ENCODE data around the gene TWF2. TPM values are rescaled to one million over a fixed set of nuclear protein-coding genes. Genes with fewer than 3 reads are reported as not detected.

Gene TWF2
- polyA plus RNA-seq, 3 donors: 141 to 199 (median 176) TPM

DNA sequence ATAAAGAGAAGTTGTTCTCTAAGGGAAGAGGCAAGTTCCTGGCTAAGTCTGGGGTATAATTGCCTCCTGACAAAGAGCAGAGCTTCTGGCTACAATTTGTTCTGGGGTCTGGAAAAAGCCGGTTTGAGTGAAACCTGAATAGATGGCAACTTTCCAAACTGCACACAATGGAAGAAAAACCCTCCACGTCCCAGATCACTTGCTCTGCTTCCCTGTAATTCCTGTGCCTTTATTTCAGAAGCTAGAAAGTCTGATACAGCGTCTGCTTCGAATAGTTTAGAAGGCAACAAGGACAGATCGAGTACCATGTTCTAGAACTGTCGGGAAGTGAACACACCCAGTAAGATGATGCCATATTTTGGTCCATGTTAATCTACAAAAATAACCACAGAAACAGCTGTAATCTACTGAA lies 41.1 kb upstream of the TWF2 start:
- no peak for DNase-seq
- peaks cover 23 to 36% of the 10 kb centered on the region in 2 donors for H3K4me1 ChIP-seq (ENCODE audit: control insufficient read depth in 1 of 2, insufficient read depth in 2 of 2, low read length in 2 of 2)
- H3K9ac ChIP-seq (ENCODE audit: insufficient read depth, low read length, poor library complexity, severe bottlenecking): no peak overlapping the region
- Mint-ChIP-seq H3K4me1 (peaks cover 39% of the 10 kb centered on the region), H3K9me3 (no peaks in the 10 kb centered on the region), H3K36me3 (peaks cover 4 to 20% of the 10 kb centered on the region in 2 donors), H3K27ac (no peak overlapping the region), H3K27me3 (ENCODE audit: low read depth in 3 of 3) (peaks cover 0 to 5% (median 0%) of the 10 kb centered on the region in 3 donors), H3K4me3 (no peak overlapping the region)
- H3K4me2 ChIP-seq (replicated peaks; ENCODE audit: extremely low read depth, low read length, poor library complexity, severe bottlenecking): no peak overlapping the region
- peaks cover 0 to 9% of the 10 kb centered on the region in 2 donors for H3K36me3 ChIP-seq (replicated peaks in 1 of 2; ENCODE audit: control insufficient read depth in 1 of 2, insufficient read depth in 2 of 2, low read length in 2 of 2)
- H3K79me2 ChIP-seq (ENCODE audit: insufficient read depth, low read length): peaks cover 45% of the 10 kb centered on the region
- H3K4me3 ChIP-seq (replicated peaks in 1 of 3; ENCODE audit: low read depth in 2 of 3, low read length in 3 of 3): no peak overlapping the region
- no peaks in the 10 kb centered on the region for H3K27me3 ChIP-seq (ENCODE audit: control insufficient read depth in 2 of 2, insufficient read depth in 2 of 2, low read length in 2 of 2)
- peaks cover 25% of the 10 kb centered on the region for H4K20me1 ChIP-seq (ENCODE audit: insufficient read depth, low read length)
- H2AFZ ChIP-seq (ENCODE audit: insufficient read depth, low read depth, low read length, poor library complexity, severe bottlenecking): no peak overlapping the region
- WGBS (ENCODE audit: insufficient coverage): 85% methylated on average over 4 of the region's 6 CpGs
- no peaks in the 10 kb centered on the region for H3K9me3 ChIP-seq (replicated peaks in 1 of 2; ENCODE audit: control insufficient read depth in 1 of 2, insufficient read depth in 1 of 2, low read length in 2 of 2)
- no peak overlapping the region for H3K27ac ChIP-seq (ENCODE audit: low read depth in 1 of 2, low read length in 2 of 2)
- intact Hi-C loops (cut with micrococcal nuclease): loop anchor here in 1 of 2 donors (10.0 kb wide), 1 partner anchor 125 kb away; no protein-coding TSS in a partner anchor
- TF ChIP-seq, protein P1, sequence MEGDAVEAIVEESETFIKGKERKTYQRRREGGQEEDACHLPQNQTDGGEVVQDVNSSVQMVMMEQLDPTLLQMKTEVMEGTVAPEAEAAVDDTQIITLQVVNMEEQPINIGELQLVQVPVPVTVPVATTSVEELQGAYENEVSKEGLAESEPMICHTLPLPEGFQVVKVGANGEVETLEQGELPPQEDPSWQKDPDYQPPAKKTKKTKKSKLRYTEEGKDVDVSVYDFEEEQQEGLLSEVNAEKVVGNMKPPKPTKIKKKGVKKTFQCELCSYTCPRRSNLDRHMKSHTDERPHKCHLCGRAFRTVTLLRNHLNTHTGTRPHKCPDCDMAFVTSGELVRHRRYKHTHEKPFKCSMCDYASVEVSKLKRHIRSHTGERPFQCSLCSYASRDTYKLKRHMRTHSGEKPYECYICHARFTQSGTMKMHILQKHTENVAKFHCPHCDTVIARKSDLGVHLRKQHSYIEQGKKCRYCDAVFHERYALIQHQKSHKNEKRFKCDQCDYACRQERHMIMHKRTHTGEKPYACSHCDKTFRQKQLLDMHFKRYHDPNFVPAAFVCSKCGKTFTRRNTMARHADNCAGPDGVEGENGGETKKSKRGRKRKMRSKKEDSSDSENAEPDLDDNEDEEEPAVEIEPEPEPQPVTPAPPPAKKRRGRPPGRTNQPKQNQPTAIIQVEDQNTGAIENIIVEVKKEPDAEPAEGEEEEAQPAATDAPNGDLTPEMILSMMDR (IDR thresholded peaks at IDR 0.05): no peak

GRCh38 chr3:52279596-52279995 lies 40.6 kb upstream of the TWF2 start:
- H2AFZ ChIP-seq (ENCODE audit: insufficient read depth, low read depth, low read length, poor library complexity, severe bottlenecking): no peak overlapping the region
- peaks cover 29% of the 10 kb centered on the region for H4K20me1 ChIP-seq (ENCODE audit: insufficient read depth, low read length)
- peaks cover 49% of the 10 kb centered on the region for H3K79me2 ChIP-seq (ENCODE audit: insufficient read depth, low read length)
- H3K9me3 Mint-ChIP-seq: no peaks in the 10 kb centered on the region
- no peak overlapping the region for H3K27ac ChIP-seq (ENCODE audit: low read depth in 1 of 2, low read length in 2 of 2)
- 67% methylated on average over 2 of the region's 2 CpGs for WGBS (ENCODE audit: insufficient coverage)
- H3K27me3 Mint-ChIP-seq (ENCODE audit: low read depth in 3 of 3): peaks cover 0 to 5% (median 0%) of the 10 kb centered on the region in 3 donors
- TF ChIP-seq, protein P1 (IDR thresholded peaks at IDR 0.05): no peak
- peaks cover 40% of the 10 kb centered on the region for H3K4me1 Mint-ChIP-seq
- H3K9me3 ChIP-seq (replicated peaks in 1 of 2; ENCODE audit: control insufficient read depth in 1 of 2, insufficient read depth in 1 of 2, low read length in 2 of 2): no peaks in the 10 kb centered on the region
- H3K36me3 Mint-ChIP-seq: peaks cover 5 to 23% of the 10 kb centered on the region in 2 donors
- intact Hi-C loops (cut with micrococcal nuclease): loop anchor here (5.0 kb wide), 1 partner anchor 37 kb away; no protein-coding TSS in a partner anchor
- no peak overlapping the region for H3K4me2 ChIP-seq (replicated peaks; ENCODE audit: extremely low read depth, low read length, poor library complexity, severe bottlenecking)
- H3K4me1 ChIP-seq (ENCODE audit: control insufficient read depth in 1 of 2, insufficient read depth in 2 of 2, low read length in 2 of 2): peaks cover 23 to 38% of the 10 kb centered on the region in 2 donors
- peaks cover 1 to 9% of the 10 kb centered on the region in 2 donors for H3K36me3 ChIP-seq (replicated peaks in 1 of 2; ENCODE audit: control insufficient read depth in 1 of 2, insufficient read depth in 2 of 2, low read length in 2 of 2)
- peak overlapping the region in 1 of 3 experiments; percentile 97 for H3K4me3 ChIP-seq (replicated peaks in 1 of 3; ENCODE audit: low read depth in 2 of 3, low read length in 3 of 3)
- peak overlapping the region in 2 of 7 donors; percentile 97 to 98 for H3K27ac Mint-ChIP-seq
- no peaks in the 10 kb centered on the region for H3K27me3 ChIP-seq (ENCODE audit: control insufficient read depth in 2 of 2, insufficient read depth in 2 of 2, low read length in 2 of 2)
- H3K4me3 Mint-ChIP-seq: peak overlapping the region in 1 of 2 donors; percentile 89
- DNase-seq: no peak
- no peak overlapping the region for H3K9ac ChIP-seq (ENCODE audit: insufficient read depth, low read length, poor library complexity, severe bottlenecking)

Measured in CD14-positive monocyte (primary cell).